Thyroid gland (tissue), 4 donors: ENCODE data around the gene LYPD6. TPM values are rescaled to one million over a fixed set of nuclear protein-coding genes. Genes with fewer than 3 reads are reported as not detected.

ENCODE experiments used
- DNase-seq, 2 donors: peaks; one replicate each; pipeline ENCODE4 v3.0.0-alpha.2; 2019
- H3K27ac ChIP-seq, 3 donors: fragments of 200-600 bp; sonication (generic); 1 replicate in 2 of 3; 2 replicates in 1 of 3; pipeline ENCODE4 v1.5.1; 2016 to 2019; ENCODE audit warnings: mild to moderate bottlenecking in 1 of 3, moderate library complexity in 1 of 3
- H3K27me3 ChIP-seq: fragments of 200-600 bp; sonication (generic); one replicate; pipeline ENCODE4 v1.5.1; 2019
- H3K36me3 ChIP-seq, 2 donors: fragments of 200-600 bp; sonication (generic); one replicate each; pipeline ENCODE4 v1.5.1; 2016 to 2019
- H3K4me1 ChIP-seq, 2 donors: fragments of 200-600 bp; sonication (generic); one replicate each; pipeline ENCODE4 v1.5.1; 2017 to 2019
- H3K4me3 ChIP-seq, 3 donors: fragments of 200-600 bp; sonication (generic); replicated peaks in 1 of 3; 1 replicate in 2 of 3; 2 replicates in 1 of 3; pipeline ENCODE4 v1.5.1; 2016; ENCODE audit warnings: mild to moderate bottlenecking in 1 of 3
- H3K9me3 ChIP-seq: fragments of 200-600 bp; sonication (generic); one replicate; pipeline ENCODE4 v1.5.1; 2017
- POLR2A ChIP-seq, 2 donors: fragments of 450-650 bp; IDR thresholded peaks; one replicate each; pipeline ENCODE4 v1.6.1; 2017; ENCODE audit warnings: antibody characterized with exemption in 2 of 2, mild to moderate bottlenecking in 2 of 2, moderate library complexity in 1 of 2
- whole genome bisulfite sequencing, 2 donors: methylation state at CpG; one replicate each; pipeline ENCODE4 v1.1.5; 2017; 5-methylcytosine and 5-hydroxymethylcytosine counted together
- intact Hi-C: fragments of 100-400 bp; cut with DNase I; formaldehyde crosslinking; loops from one replicate; pipeline ENCODE4 v1.15.1; 2023
- total RNA-seq, 4 donors: library from RNA; depleted of rRNA; stranded (reverse); fragments of >200 nt; gene quantifications; one replicate each; pipeline ENCODE4 v1.2.3, GENCODE V29; 2016
- TF ChIP-seq, protein P1 (sequence below), 6 experiments: fragments of 200-600 bp in 3 of 6; fragments of 450-650 bp in 3 of 6; sonication (generic) in 3 of 6; IDR thresholded peaks; one replicate each; pipeline ENCODE4 v1.5.1; 2016 to 2019; ENCODE audit warnings: antibody characterized with exemption in 6 of 6, mild to moderate bottlenecking in 2 of 6, inconsistent platforms in 1 of 6, moderate library complexity in 1 of 6

The LYPD6 gene
- total RNA-seq, 4 donors from 2014 or later: 0.33 to 1.5 (median 1.4) TPM

DNA sequence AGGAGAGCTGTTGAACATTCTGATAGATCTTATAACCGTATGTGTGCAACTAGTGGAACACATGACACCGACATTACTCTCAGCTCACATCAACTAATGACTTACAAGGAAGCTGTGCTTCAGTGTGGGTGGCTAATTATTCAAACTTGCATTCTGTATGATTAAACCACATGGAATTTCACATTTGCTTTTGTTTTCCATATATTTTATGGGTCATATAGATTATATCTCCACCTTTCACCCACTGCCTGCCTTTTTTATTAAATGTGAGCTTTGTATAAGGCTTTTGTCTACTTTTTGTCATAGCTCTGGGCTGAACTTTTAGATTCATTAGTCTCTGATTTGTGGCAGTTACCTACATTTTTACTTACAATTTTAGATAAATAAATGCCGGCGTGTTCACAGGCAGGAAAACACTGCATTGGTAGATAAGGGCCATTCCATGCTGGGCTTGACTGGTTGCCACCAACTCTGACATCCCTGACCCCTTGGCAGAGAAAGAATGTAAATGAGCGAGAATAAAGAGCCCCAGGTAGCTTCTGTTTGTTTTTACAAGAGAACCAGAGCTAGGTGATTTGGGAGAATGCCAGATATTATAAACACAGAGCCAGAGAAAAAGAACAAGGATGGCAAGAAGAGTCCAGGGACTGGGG is 35.7 kb downstream of the LYPD6 start:
- Histone ChIP-seq H3K36me3 (no peaks in the 10 kb centered on the region), H3K27me3 (no peaks in the 10 kb centered on the region), H3K27ac (no peak overlapping the region), H3K4me3 (no peak overlapping the region), H3K9me3 (no peaks in the 10 kb centered on the region), H3K4me1 (peaks cover 9 to 11% of the 10 kb centered on the region in 2 donors)
- TF ChIP-seq, protein P1, sequence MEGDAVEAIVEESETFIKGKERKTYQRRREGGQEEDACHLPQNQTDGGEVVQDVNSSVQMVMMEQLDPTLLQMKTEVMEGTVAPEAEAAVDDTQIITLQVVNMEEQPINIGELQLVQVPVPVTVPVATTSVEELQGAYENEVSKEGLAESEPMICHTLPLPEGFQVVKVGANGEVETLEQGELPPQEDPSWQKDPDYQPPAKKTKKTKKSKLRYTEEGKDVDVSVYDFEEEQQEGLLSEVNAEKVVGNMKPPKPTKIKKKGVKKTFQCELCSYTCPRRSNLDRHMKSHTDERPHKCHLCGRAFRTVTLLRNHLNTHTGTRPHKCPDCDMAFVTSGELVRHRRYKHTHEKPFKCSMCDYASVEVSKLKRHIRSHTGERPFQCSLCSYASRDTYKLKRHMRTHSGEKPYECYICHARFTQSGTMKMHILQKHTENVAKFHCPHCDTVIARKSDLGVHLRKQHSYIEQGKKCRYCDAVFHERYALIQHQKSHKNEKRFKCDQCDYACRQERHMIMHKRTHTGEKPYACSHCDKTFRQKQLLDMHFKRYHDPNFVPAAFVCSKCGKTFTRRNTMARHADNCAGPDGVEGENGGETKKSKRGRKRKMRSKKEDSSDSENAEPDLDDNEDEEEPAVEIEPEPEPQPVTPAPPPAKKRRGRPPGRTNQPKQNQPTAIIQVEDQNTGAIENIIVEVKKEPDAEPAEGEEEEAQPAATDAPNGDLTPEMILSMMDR (IDR thresholded peaks at IDR 0.05): no peak
- TF ChIP-seq POLR2A (IDR thresholded peaks at IDR 0.05): no peak
- intact Hi-C loops: no loop called here
- WGBS, 2 donors: 36% methylated on average over 5 of the region's 5 CpGs
- peak; percentile 46 to 59 for DNase-seq

DNA sequence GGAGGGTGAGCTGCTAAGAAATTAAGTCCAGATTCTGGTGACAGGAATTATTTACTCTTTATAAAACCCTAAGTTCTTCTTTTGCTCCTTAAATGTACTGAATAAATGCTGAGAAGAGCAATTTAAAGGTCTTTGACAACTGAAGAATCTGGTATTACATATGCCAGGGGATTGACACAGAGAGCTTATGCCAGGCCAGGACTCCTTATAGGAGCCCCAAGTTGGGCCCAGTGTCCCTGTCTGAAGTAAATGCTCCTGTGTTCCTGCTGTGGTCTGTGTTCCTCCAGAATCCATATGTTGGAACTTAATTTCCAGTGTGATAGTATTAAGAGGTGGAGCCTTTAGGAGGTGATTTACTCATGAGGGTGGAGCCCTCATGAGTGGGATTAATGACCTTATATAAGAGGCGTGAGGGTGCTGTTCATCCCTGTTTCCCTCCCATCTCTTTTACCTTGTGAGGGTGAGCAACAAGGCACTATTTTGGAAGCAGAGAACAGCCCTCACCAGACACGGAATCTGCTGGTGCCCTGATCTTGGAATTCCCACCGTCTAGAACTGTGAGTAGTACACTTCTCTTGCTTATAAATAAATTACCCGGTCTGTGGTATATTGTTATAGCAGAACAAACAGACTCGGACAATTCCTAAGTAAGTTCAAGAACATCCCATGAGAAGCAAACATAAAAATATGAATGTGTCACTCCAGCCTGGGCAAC is 39.8 kb downstream of the LYPD6 start:
- TF ChIP-seq, protein P1 (IDR thresholded peaks at IDR 0.05): no peak
- no peak for TF ChIP-seq POLR2A (IDR thresholded peaks at IDR 0.05)
- 97 to 98% methylated on average over 5 of the region's 5 CpGs for WGBS, 2 donors
- no peaks in the 10 kb centered on the region for H3K27me3 ChIP-seq
- H3K27ac ChIP-seq: no peak overlapping the region
- no peaks in the 10 kb centered on the region for H3K36me3 ChIP-seq
- DNase-seq: no peak
- H3K4me1 ChIP-seq: peaks cover 9 to 11% of the 10 kb centered on the region in 2 donors
- intact Hi-C loops: no loop called here
- no peaks in the 10 kb centered on the region for H3K9me3 ChIP-seq
- no peak overlapping the region for H3K4me3 ChIP-seq

DNA sequence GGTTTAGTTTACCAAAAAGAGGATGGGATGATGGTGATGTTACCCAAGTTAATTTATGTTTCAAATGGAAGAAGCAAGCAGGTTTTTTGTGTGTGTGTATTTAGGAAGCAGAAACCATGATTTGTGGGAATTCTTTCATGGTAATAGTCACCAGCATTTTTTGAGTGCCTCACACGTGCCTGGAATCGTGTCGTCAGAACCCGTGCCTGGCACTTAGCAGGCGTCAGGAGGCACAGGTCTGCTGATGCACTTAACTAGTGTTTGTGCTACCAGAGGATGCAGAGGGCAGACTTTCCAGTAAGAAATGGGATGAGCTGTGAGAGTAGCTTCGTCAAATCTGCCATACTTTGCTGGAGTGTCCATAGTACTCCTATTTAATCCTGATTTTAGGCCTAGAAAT is 41.1 kb downstream of the LYPD6 start:
- Histone ChIP-seq H3K27ac (no peak overlapping the region), H3K4me1 (peaks cover 3% of the 10 kb centered on the region in 2 donors), H3K27me3 (no peaks in the 10 kb centered on the region), H3K4me3 (no peak overlapping the region), H3K36me3 (no peaks in the 10 kb centered on the region), H3K9me3 (no peaks in the 10 kb centered on the region)
- 92 to 97% methylated on average over 6 of the region's 6 CpGs for WGBS, 2 donors
- TF ChIP-seq, protein P1 (IDR thresholded peaks at IDR 0.05): no peak
- TF ChIP-seq POLR2A (IDR thresholded peaks at IDR 0.05): no peak
- DNase-seq: no peak
- intact Hi-C loops: no loop called here

DNA sequence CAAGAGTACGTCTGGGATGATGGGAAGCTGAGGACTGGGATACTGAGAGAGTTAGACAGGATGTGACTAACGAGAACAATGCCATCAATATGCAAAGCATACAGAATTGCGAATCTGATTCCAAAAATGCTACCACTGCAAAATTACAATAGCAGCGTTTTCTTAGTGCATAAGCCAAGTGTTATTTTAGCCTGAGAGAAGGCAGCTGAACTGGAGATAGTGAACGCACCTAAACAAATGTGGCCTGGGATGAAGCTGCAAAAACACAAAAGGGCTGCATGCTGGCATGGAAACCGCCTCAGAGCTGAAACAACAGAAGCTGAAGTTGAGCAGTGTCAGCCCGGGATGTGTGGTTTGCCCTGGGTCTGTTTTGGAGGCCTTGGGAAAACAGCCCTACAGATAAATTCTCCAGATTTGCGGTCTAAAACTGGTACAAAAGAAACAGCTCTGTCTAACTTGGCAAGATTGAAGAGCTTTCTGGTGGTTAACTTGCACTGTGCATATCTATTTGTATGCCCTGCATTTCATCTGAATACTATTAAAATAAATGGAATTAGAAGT is 45.5 kb downstream of the LYPD6 start:
- WGBS, 2 donors: 31 to 35% methylated on average over 8 of the region's 8 CpGs
- peak in 1 of 2 donors; percentile 1 for DNase-seq

More for the DNA sequence above, 45.5 kb downstream of the LYPD6 start:
- Histone ChIP-seq H3K36me3 (no peaks in the 10 kb centered on the region), H3K4me1 (no peaks in the 10 kb centered on the region), H3K9me3 (no peaks in the 10 kb centered on the region), H3K27ac (no peak overlapping the region), H3K27me3 (no peaks in the 10 kb centered on the region), H3K4me3 (no peak overlapping the region)
- intact Hi-C loops: no loop called here
- TF ChIP-seq, protein P1 (IDR thresholded peaks at IDR 0.05): no peak
- no peak for TF ChIP-seq POLR2A (IDR thresholded peaks at IDR 0.05)
